ENCODE data around the gene TRAF7.
A peak's percentile ranks its signal among the peaks of the same experiment; 100 is the strongest.

The TRAF7 gene

GRCh38 chr16:2148714-2149629 is 6.6 kb upstream of the TRAF7 start:
- DNase-seq, result peak in 1 of 2 donors; percentile 18

GRCh38 chr16:2149630-2150417 is 5.8 kb upstream of the TRAF7 start:
- no peak for DNase-seq

GRCh38 chr16:2150418-2151187 is 5.0 kb upstream of the TRAF7 start:
- no peak for DNase-seq

- no peak for DNase-seq
Observed at GRCh38 chr16:2151188-2152091, 4.1 kb upstream of the TRAF7 start.

- no peak for DNase-seq
Observed at GRCh38 chr16:2152695-2153506, 2.7 kb upstream of the TRAF7 start.

- no peak for DNase-seq
Observed at GRCh38 chr16:2154533-2155090, 970 bp upstream of the TRAF7 start.

- no peak for DNase-seq
Observed at GRCh38 chr16:2155977-2156848, 631 bp downstream of the TRAF7 start.

GRCh38 chr16:2156849-2157224 is 1.3 kb downstream of the TRAF7 start:
- no peak for DNase-seq

- no peak for DNase-seq
Observed at GRCh38 chr16:2157480-2158261, 2.1 kb downstream of the TRAF7 start.

GRCh38 chr16:2158262-2158638 is 2.7 kb downstream of the TRAF7 start:
- no peak for DNase-seq

GRCh38 chr16:2159175-2159838 is 3.7 kb downstream of the TRAF7 start:
- DNase-seq, result no peak

GRCh38 chr16:2160915-2161551 is 5.5 kb downstream of the TRAF7 start:
- no peak for DNase-seq

- no peak for DNase-seq
Observed at GRCh38 chr16:2161911-2162310, 6.3 kb downstream of the TRAF7 start.

- no peak for DNase-seq
Observed at GRCh38 chr16:2162676-2163118, 7.1 kb downstream of the TRAF7 start.

- DNase-seq, result peak in 1 of 2 donors; percentile 31
Observed at GRCh38 chr16:2163211-2163881, 7.8 kb downstream of the TRAF7 start.

GRCh38 chr16:2165861-2166260 is 10.3 kb downstream of the TRAF7 start:
- DNase-seq, result no peak
